ENCODE data around the gene RGS5. TPM values are rescaled to one million over a fixed set of nuclear protein-coding genes. Genes with fewer than 3 reads are reported as not detected.

The RGS5 gene
- total RNA-seq, 1 donor from 2014 or later = 1.1 TPM

DNA sequence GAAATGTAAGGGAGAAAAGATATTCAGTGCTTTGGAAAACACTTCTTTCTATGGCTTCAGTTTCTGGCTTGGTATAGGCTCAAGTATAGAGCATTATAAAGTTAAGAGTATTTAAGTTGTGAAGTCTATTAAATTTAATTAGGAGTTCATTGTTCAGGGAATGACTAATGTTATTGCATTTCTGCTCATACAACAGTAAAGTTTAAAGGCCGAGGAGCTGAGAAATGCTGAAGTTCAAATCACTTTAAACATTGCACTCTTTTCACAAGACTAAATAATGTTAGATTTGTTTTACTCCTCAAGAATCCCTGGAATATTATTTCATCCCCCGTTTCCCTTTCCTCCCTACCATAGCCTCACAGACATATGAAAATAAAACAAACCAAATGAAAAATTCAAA lies 30.1 kb downstream of the RGS5 start:
- intact Hi-C loops (cut with micrococcal nuclease) = no loop called here

DNA sequence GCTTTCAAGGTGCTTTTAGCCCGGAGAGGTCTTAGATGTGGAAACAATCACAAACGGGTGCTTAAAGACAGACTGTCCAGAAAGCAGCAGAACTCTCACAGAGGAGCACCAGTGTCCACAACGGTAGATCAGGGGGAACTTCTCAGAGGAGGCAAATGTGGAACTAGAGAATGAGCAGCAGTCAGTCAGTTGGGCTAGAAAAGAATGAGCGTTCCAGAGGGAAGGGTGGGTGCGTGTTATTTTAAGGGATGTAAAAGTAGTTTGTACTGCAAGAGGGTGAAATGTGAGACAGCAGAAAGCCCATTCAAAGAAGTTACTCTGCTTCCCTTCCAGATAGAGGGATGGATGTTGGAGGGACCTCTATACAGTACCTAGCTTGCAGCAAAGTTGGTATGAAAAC lies 30.9 kb downstream of the RGS5 start:
- ChIA-PET CTCF (no interaction called here), POLR2A (no interaction called here)
- no peak for ATAC-seq (ENCODE audit: low read depth)
- Mint-ChIP-seq H3K36me3 (ENCODE audit: low read depth) (no peaks in the 10 kb centered on the region), H3K27ac (no peak overlapping the region), H3K9me3 (no peaks in the 10 kb centered on the region), H3K4me3 (no peak overlapping the region), H3K4me1 (no peaks in the 10 kb centered on the region), H3K27me3 (peaks cover 2% of the 10 kb centered on the region)
- no peak for DNase-seq
- TF ChIP-seq, protein P1, sequence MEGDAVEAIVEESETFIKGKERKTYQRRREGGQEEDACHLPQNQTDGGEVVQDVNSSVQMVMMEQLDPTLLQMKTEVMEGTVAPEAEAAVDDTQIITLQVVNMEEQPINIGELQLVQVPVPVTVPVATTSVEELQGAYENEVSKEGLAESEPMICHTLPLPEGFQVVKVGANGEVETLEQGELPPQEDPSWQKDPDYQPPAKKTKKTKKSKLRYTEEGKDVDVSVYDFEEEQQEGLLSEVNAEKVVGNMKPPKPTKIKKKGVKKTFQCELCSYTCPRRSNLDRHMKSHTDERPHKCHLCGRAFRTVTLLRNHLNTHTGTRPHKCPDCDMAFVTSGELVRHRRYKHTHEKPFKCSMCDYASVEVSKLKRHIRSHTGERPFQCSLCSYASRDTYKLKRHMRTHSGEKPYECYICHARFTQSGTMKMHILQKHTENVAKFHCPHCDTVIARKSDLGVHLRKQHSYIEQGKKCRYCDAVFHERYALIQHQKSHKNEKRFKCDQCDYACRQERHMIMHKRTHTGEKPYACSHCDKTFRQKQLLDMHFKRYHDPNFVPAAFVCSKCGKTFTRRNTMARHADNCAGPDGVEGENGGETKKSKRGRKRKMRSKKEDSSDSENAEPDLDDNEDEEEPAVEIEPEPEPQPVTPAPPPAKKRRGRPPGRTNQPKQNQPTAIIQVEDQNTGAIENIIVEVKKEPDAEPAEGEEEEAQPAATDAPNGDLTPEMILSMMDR (IDR thresholded peaks at IDR 0.05) = no peak
- intact Hi-C loops (cut with micrococcal nuclease) = no loop called here

More for the DNA sequence above, 30.1 kb downstream of the RGS5 start:
- Mint-ChIP-seq H3K4me3 (no peak overlapping the region), H3K9me3 (no peaks in the 10 kb centered on the region), H3K27ac (no peak overlapping the region), H3K36me3 (ENCODE audit: low read depth) (no peaks in the 10 kb centered on the region), H3K27me3 (peaks cover 2% of the 10 kb centered on the region), H3K4me1 (no peaks in the 10 kb centered on the region)
- DNase-seq (no peak), ATAC-seq (ENCODE audit: low read depth) (no peak)
- ChIA-PET POLR2A (no interaction called here), CTCF (no interaction called here)
- TF ChIP-seq, protein P1 (IDR thresholded peaks at IDR 0.05) = no peak

DNA sequence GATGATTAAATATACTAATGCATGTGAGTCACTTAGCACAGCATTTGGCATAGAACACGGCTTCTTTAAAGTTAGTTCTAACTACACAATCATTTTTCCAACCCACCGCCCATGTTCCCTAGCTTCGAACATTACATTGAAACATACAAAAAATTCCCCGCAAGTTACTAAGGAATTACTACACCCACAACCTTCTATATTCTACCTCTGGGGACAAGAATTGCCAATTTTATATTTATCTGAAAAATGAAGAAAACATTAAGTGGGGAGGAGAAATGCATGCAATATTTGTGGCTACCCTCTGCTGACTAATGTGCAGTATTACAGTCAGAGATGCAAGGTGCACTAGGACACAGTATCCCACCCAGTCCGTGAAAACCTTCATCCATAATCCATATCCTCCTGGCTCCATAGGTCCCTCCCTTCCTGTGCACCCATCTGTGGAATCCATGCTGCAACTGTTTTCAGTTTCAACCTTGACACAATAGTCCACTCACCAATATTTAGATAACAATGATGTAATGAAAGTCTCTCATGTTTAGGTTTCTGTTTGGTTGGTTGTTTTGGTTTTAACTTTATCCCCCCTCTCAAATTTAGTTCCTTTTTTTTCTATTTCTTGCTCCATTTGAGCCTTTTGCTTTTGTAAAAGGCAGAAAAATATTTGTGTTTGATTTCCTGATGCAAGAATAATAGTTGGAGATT lies 31.6 kb downstream of the RGS5 start:
- intact Hi-C loops (cut with micrococcal nuclease) = no loop called here
- POLR2A ChIA-PET = no interaction called here
- no peaks in the 10 kb centered on the region for H3K9me3 Mint-ChIP-seq
- peaks cover 2% of the 10 kb centered on the region for H3K27me3 Mint-ChIP-seq
- CTCF ChIA-PET = no interaction called here
- DNase-seq = no peak
- no peak overlapping the region for H3K27ac Mint-ChIP-seq
- TF ChIP-seq, protein P1 (IDR thresholded peaks at IDR 0.05) = no peak
- H3K4me1 Mint-ChIP-seq = no peaks in the 10 kb centered on the region
- no peak overlapping the region for H3K4me3 Mint-ChIP-seq
- ATAC-seq (ENCODE audit: low read depth) = no peak
- H3K36me3 Mint-ChIP-seq (ENCODE audit: low read depth) = no peaks in the 10 kb centered on the region

DNA sequence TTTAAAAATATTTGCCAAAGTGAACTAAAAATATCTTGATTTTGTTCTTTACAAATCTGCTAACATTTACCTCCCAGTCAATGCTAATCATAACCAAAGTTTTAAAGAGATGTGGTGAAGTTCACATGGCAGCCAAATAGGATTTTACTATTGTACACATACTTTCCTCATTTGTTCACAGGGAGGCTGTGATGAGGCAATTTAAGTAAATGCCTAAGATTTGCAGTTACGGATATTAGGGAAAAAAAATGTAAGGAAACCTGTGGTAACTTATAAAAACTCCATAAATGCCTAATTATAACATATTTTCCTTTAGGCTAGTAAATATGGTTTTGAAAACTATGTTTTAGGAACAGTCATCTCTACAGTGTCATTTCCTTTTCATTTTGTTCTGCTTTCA lies 32.4 kb downstream of the RGS5 start:
- H3K27me3 Mint-ChIP-seq = no peaks in the 10 kb centered on the region
- H3K27ac Mint-ChIP-seq = no peak overlapping the region
- ATAC-seq (ENCODE audit: low read depth) = no peak
- H3K4me1 Mint-ChIP-seq = no peaks in the 10 kb centered on the region
- ChIA-PET CTCF (no interaction called here), POLR2A (no interaction called here)
- H3K4me3 Mint-ChIP-seq = no peak overlapping the region
- TF ChIP-seq, protein P1 (IDR thresholded peaks at IDR 0.05) = no peak
- H3K9me3 Mint-ChIP-seq = no peaks in the 10 kb centered on the region
- H3K36me3 Mint-ChIP-seq (ENCODE audit: low read depth) = no peaks in the 10 kb centered on the region
- DNase-seq = no peak
- intact Hi-C loops (cut with micrococcal nuclease) = no loop called here

DNA sequence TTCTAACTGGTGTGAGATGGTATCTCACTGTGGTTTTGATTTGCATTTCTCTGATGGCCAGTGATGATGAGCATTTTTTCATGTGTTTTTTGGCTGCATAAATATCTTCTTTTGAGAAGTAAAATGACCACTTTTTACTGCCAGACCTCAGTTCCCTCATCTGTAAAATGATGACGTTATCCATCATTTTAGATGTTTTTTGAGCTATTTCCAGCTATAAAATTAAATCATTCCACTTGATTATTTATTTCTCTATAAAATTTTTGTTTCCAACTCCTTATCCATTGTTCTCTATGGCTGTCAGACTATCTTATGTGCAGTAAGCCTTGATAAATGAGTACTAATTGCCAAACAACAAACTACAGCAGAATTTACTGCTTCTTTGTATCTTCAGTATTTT lies 33.2 kb downstream of the RGS5 start:
- Mint-ChIP-seq H3K27me3 (no peaks in the 10 kb centered on the region), H3K9me3 (no peaks in the 10 kb centered on the region), H3K4me3 (no peak overlapping the region), H3K36me3 (ENCODE audit: low read depth) (no peaks in the 10 kb centered on the region), H3K4me1 (no peaks in the 10 kb centered on the region), H3K27ac (no peak overlapping the region)
- ChIA-PET POLR2A (no interaction called here), CTCF (no interaction called here)
- TF ChIP-seq, protein P1 (IDR thresholded peaks at IDR 0.05) = no peak
- DNase-seq = no peak
- intact Hi-C loops (cut with micrococcal nuclease) = no loop called here
- no peak for ATAC-seq (ENCODE audit: low read depth)

All from activated B cell treated with CpG ODN at 0.5 μM for 24 hours (primary cell).